HEK293 (cell line): ENCODE data around the gene UBFD1.
"Not testable (repeated sequence)": the region's sequence is repeated elsewhere in the genome, so short reads cannot be mapped to it uniquely, and the experiment has no call there.

Experiments used
- CTCF ChIA-PET: fragments of 350-600 bp; formaldehyde crosslinking; extraction: SDS; loops from one replicate; lab custom pipeline; 2021; ENCODE audit warnings: antibody characterized with exemption; lab: Yijun Ruan, JAX
- POLR2A ChIA-PET: fragments of 300-600 bp; formaldehyde crosslinking; extraction: SDS; loops from one replicate; lab custom pipeline; 2020; ENCODE audit warnings: antibody characterized with exemption, inconsistent platforms; lab: Yijun Ruan, JAX
- H3K27ac ChIP-seq: fragments of 200-500 bp; sonication (Bioruptor generic); 2 replicates; pipeline ENCODE4 v1.5.1; 2014; ENCODE audit warnings: low read depth, low read length, control low read depth, inconsistent platforms; ENCODE audit errors: extremely low read depth
- H3K36me3 ChIP-seq, 2 experiments: fragments of 200-500 bp in 1 of 2; sonication (Bioruptor generic) in 1 of 2; 1 replicate in 1 of 2; 2 replicates in 1 of 2; pipeline ENCODE4 v1.5.1; 2014 to 2017; ENCODE audit warnings: inconsistent platforms in 2 of 2, low read length in 2 of 2; ENCODE audit not compliant: control insufficient read depth in 2 of 2, insufficient read depth in 1 of 2
- H3K4me1 ChIP-seq: fragments of 200-500 bp; sonication (Bioruptor generic); 2 replicates; pipeline ENCODE4 v1.5.1; 2014; ENCODE audit warnings: mild to moderate bottlenecking, low read length, inconsistent platforms; ENCODE audit not compliant: control insufficient read depth, insufficient read depth
- H3K4me3 ChIP-seq: 2 replicates; pipeline ENCODE4 v1.5.1; 2011; ENCODE audit warnings: low read depth, mild to moderate bottlenecking, control low read depth, low read length, moderate library complexity
- H3K9me3 ChIP-seq: fragments of 200-500 bp; sonication (Bioruptor generic); 2 replicates; pipeline ENCODE4 v1.5.1; 2014; ENCODE audit warnings: low read depth, low read length, inconsistent platforms; ENCODE audit not compliant: control insufficient read depth, insufficient read depth
- ZBTB49 ChIP-seq: fragments of 450-650 bp; formaldehyde crosslinking; IDR thresholded peaks from 2 replicates; pipeline ENCODE4 v1.5.1; 2016; ENCODE audit warnings: missing biosample characterization, missing genetic modification characterization, low read depth
- ZIC2 ChIP-seq: fragments of 450-650 bp; formaldehyde crosslinking; IDR thresholded peaks from 2 replicates; pipeline ENCODE4 v1.5.1; 2016; ENCODE audit warnings: missing biosample characterization, missing genetic modification characterization
- ZNF132 ChIP-seq: fragments of 450-650 bp; formaldehyde crosslinking; IDR thresholded peaks from 2 replicates; pipeline ENCODE4 v1.5.1; 2017; ENCODE audit warnings: missing biosample characterization, missing genetic modification characterization, borderline replicate concordance
- ZNF146 ChIP-seq: fragments of 450-650 bp; formaldehyde crosslinking; IDR thresholded peaks from 2 replicates; pipeline ENCODE4 v1.5.1; 2016; ENCODE audit warnings: missing biosample characterization, missing genetic modification characterization
- ZNF175 ChIP-seq: fragments of 450-650 bp; formaldehyde crosslinking; IDR thresholded peaks from 2 replicates; pipeline ENCODE4 v1.5.1; 2016; ENCODE audit warnings: missing biosample characterization, missing genetic modification characterization
- ZNF18 ChIP-seq: fragments of 450-650 bp; formaldehyde crosslinking; IDR thresholded peaks from 2 replicates; pipeline ENCODE4 v1.5.1; 2016; ENCODE audit warnings: missing biosample characterization, missing genetic modification characterization
- ZNF354C ChIP-seq: fragments of 450-650 bp; formaldehyde crosslinking; IDR thresholded peaks from 2 replicates; pipeline ENCODE4 v1.5.1; 2016; ENCODE audit warnings: missing biosample characterization, missing genetic modification characterization, low read depth, borderline replicate concordance
- ZNF366 ChIP-seq: fragments of 450-650 bp; formaldehyde crosslinking; conservative IDR thresholded peaks from 2 replicates; pipeline ENCODE4 v1.5.1; 2016; ENCODE audit warnings: missing biosample characterization, missing genetic modification characterization
- ZNF37A ChIP-seq: fragments of 450-650 bp; IDR thresholded peaks from 2 replicates; pipeline ENCODE4 v1.5.1; 2018; ENCODE audit warnings: missing biosample characterization, missing genetic modification characterization
- ZNF433 ChIP-seq: fragments of 450-650 bp; formaldehyde crosslinking; IDR thresholded peaks from 2 replicates; pipeline ENCODE4 v1.5.1; 2016; ENCODE audit warnings: missing biosample characterization, missing genetic modification characterization, low read depth
- ZNF621 ChIP-seq: fragments of 450-650 bp; formaldehyde crosslinking; IDR thresholded peaks from 2 replicates; pipeline ENCODE4 v1.5.1; 2017; ENCODE audit warnings: missing biosample characterization, missing genetic modification characterization
- ZNF830 ChIP-seq: fragments of 450-650 bp; IDR thresholded peaks from 2 replicates; pipeline ENCODE4 v1.5.0; 2018; ENCODE audit warnings: missing biosample characterization, missing genetic modification characterization, low read depth, mild to moderate bottlenecking, moderate library complexity
- ZSCAN4 ChIP-seq: fragments of 450-650 bp; formaldehyde crosslinking; IDR thresholded peaks from 2 replicates; pipeline ENCODE4 v1.5.1; 2017; ENCODE audit warnings: missing biosample characterization, missing genetic modification characterization
- TF ChIP-seq, protein P1 (sequence below): fragments of 450-650 bp; formaldehyde crosslinking; IDR thresholded peaks from 2 replicates; pipeline ENCODE4 v1.5.1; 2016; ENCODE audit warnings: missing biosample characterization, missing genetic modification characterization
- TF ChIP-seq, protein P2 (sequence below): fragments of 450-650 bp; formaldehyde crosslinking; IDR thresholded peaks from 2 replicates; pipeline ENCODE4 v1.5.1; 2016; ENCODE audit warnings: missing biosample characterization, missing genetic modification characterization
- TF ChIP-seq, protein P3 (sequence below): fragments of 450-650 bp; formaldehyde crosslinking; IDR thresholded peaks from 2 replicates; pipeline ENCODE4 v1.5.1; 2017; ENCODE audit warnings: missing biosample characterization, missing genetic modification characterization

UBFD1 gene

GRCh38 chr16:23608194-23608593 is 50.7 kb downstream of the UBFD1 start:
- H3K4me1 ChIP-seq, result no peaks in the 10 kb centered on the region
- ChIA-PET CTCF (no interaction called here), POLR2A (no interaction called here)
- no peak overlapping the region for H3K4me3 ChIP-seq
- TF ChIP-seq, protein P1, sequence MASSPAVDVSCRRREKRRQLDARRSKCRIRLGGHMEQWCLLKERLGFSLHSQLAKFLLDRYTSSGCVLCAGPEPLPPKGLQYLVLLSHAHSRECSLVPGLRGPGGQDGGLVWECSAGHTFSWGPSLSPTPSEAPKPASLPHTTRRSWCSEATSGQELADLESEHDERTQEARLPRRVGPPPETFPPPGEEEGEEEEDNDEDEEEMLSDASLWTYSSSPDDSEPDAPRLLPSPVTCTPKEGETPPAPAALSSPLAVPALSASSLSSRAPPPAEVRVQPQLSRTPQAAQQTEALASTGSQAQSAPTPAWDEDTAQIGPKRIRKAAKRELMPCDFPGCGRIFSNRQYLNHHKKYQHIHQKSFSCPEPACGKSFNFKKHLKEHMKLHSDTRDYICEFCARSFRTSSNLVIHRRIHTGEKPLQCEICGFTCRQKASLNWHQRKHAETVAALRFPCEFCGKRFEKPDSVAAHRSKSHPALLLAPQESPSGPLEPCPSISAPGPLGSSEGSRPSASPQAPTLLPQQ (tag by site-specific recombination), result no peak
- TF ChIP-seq, protein P2, sequence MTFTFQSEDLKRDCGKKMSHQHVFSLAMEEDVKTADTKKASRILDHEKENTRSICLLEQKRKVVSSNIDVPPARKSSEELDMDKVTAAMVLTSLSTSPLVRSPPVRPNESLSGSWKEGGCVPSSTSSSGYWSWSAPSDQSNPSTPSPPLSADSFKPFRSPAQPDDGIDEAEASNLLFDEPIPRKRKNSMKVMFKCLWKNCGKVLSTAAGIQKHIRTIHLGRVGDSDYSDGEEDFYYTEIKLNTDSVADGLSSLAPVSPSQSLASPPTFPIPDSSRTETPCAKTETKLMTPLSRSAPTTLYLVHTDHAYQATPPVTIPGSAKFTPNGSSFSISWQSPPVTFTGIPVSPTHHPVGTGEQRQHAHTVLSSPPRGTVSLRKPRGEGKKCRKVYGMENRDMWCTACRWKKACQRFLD, result no peak
- TF ChIP-seq ZBTB49 (no peak), ZNF830 (no peak), ZNF18 (tag by site-specific recombination) (no peak), ZNF366 (no peak)
- peaks cover 18 to 47% of the 10 kb centered on the region in 2 experiments; a peak in 2 of 3 replicates for H3K36me3 ChIP-seq
- no peaks in the 10 kb centered on the region for H3K9me3 ChIP-seq
- no peak overlapping the region for H3K27ac ChIP-seq

- POLR2A ChIA-PET, result no interaction called here
- Histone ChIP-seq H3K36me3 (peaks cover 19 to 48% of the 10 kb centered on the region in 2 experiments; a peak in 2 of 3 replicates), H3K9me3 (no peaks in the 10 kb centered on the region), H3K27ac (no peak overlapping the region), H3K4me1 (no peaks in the 10 kb centered on the region), H3K4me3 (no peak overlapping the region)
- CTCF ChIA-PET, result interaction anchor here (1.4 kb wide), 1 partner anchor 11 kb away, joined by 4 read pairs; no protein-coding TSS in a partner anchor
- TF ChIP-seq ZNF132 (no peak), ZNF354C (no peak), ZSCAN4 (no peak), ZNF175 (no peak), ZNF37A (tag by site-specific recombination) (no peak), ZNF621 (tag by site-specific recombination) (no peak), ZNF146 (tag by site-specific recombination) (no peak), ZIC2 (tag by site-specific recombination) (no peak), ZNF433 (tag by site-specific recombination) (no peak)
- TF ChIP-seq, protein P3, sequence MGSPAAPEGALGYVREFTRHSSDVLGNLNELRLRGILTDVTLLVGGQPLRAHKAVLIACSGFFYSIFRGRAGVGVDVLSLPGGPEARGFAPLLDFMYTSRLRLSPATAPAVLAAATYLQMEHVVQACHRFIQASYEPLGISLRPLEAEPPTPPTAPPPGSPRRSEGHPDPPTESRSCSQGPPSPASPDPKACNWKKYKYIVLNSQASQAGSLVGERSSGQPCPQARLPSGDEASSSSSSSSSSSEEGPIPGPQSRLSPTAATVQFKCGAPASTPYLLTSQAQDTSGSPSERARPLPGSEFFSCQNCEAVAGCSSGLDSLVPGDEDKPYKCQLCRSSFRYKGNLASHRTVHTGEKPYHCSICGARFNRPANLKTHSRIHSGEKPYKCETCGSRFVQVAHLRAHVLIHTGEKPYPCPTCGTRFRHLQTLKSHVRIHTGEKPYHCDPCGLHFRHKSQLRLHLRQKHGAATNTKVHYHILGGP (tag by site-specific recombination), result no peak
- TF ChIP-seq, all 188 proteins: peak for 0
Measured at GRCh38 chr16:23609929-23610328, 52.4 kb downstream of the UBFD1 start.

GRCh38 chr16:23610905-23611304 is 53.4 kb downstream of the UBFD1 start:
- H3K4me1 ChIP-seq, H3K9me3 ChIP-seq, H3K27ac ChIP-seq, POLR2A ChIA-PET, H3K4me3 ChIP-seq: not testable (repeated sequence)
- H3K36me3 ChIP-seq, result peaks cover 26 to 45% of the 10 kb centered on the region in 2 experiments; a peak in 2 of 3 replicates
- CTCF ChIA-PET, result interaction anchor here (1.4 to 1.6 kb wide), 2 partner anchors 12 to 14 kb away, joined by 4 to 5 read pairs; no protein-coding TSS in a partner anchor
